Ishikawa (cell line): ENCODE data around the gene GSS.

ENCODE experiments used
- CEBPB ChIP-seq: IDR thresholded peaks from 2 replicates; pipeline ENCODE4 v1.6.1; 2012
- CREB1 ChIP-seq: IDR thresholded peaks from 2 replicates; pipeline ENCODE4 v1.6.1; 2012; ENCODE audit warnings: low read depth
- EGR1 ChIP-seq: IDR thresholded peaks from 2 replicates; pipeline ENCODE4 v1.6.1; 2012
- FOXM1 ChIP-seq: IDR thresholded peaks from 2 replicates; pipeline ENCODE4 v1.6.1; 2012; ENCODE audit warnings: low read depth, borderline replicate concordance
- RAD21 ChIP-seq: IDR thresholded peaks from 2 replicates; pipeline ENCODE4 v1.6.1; 2012; ENCODE audit warnings: low read depth
- TEAD4 ChIP-seq: IDR thresholded peaks from 2 replicates; pipeline ENCODE4 v1.6.1; 2012
- YY1 ChIP-seq: IDR thresholded peaks from 2 replicates; pipeline ENCODE4 v1.6.1; 2012; ENCODE audit warnings: low read depth
- TF ChIP-seq, protein P1 (sequence below): IDR thresholded peaks from 2 replicates; pipeline ENCODE4 v1.6.1; 2012; ENCODE audit warnings: low read depth, mild to moderate bottlenecking
- TF ChIP-seq, protein P2 (sequence below): IDR thresholded peaks from 2 replicates; pipeline ENCODE4 v1.6.1; 2012

DNA sequence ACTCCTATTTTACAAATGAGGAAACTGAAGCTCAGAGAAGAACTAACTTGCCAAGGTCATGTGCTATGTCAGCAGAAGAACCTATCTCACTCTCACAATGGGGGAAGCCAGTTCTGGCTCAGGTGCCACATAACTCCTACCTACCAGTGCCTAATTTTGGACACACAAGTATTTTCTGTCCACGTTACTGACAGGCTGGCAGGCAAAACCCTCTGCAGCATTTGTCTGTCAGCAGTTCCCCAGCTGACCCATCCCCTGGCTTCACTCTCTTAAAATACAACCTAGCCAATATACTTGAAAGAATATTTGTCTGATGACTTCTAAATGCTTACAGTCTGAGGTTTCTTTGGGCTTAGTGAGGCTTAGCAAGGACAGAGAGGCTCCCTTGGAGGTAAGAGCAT, 15.5 kb downstream of the GSS start:
- TF ChIP-seq, protein P1, sequence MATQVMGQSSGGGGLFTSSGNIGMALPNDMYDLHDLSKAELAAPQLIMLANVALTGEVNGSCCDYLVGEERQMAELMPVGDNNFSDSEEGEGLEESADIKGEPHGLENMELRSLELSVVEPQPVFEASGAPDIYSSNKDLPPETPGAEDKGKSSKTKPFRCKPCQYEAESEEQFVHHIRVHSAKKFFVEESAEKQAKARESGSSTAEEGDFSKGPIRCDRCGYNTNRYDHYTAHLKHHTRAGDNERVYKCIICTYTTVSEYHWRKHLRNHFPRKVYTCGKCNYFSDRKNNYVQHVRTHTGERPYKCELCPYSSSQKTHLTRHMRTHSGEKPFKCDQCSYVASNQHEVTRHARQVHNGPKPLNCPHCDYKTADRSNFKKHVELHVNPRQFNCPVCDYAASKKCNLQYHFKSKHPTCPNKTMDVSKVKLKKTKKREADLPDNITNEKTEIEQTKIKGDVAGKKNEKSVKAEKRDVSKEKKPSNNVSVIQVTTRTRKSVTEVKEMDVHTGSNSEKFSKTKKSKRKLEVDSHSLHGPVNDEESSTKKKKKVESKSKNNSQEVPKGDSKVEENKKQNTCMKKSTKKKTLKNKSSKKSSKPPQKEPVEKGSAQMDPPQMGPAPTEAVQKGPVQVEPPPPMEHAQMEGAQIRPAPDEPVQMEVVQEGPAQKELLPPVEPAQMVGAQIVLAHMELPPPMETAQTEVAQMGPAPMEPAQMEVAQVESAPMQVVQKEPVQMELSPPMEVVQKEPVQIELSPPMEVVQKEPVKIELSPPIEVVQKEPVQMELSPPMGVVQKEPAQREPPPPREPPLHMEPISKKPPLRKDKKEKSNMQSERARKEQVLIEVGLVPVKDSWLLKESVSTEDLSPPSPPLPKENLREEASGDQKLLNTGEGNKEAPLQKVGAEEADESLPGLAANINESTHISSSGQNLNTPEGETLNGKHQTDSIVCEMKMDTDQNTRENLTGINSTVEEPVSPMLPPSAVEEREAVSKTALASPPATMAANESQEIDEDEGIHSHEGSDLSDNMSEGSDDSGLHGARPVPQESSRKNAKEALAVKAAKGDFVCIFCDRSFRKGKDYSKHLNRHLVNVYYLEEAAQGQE: no peak
- TF ChIP-seq FOXM1 (no peak), TEAD4 (no peak), RAD21 (no peak), CREB1 (no peak), EGR1 (no peak), CEBPB (no peak), YY1 (no peak)
- TF ChIP-seq, protein P2, sequence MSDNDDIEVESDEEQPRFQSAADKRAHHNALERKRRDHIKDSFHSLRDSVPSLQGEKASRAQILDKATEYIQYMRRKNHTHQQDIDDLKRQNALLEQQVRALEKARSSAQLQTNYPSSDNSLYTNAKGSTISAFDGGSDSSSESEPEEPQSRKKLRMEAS: no peak
